ENCODE data around the gene TM4SF20. TPM values are rescaled to one million over a fixed set of nuclear protein-coding genes. Genes with fewer than 3 reads are reported as not detected.
A peak's percentile ranks its signal among the peaks of the same experiment; 100 is the strongest.

The TM4SF20 gene
- total RNA-seq, 2 donors from 2014 or later = not detected

- H3K4me3 Mint-ChIP-seq = no peak overlapping the region
- H3K4me1 Mint-ChIP-seq = peaks cover 6% of the 10 kb centered on the region
- no peaks in the 10 kb centered on the region for H3K9me3 Mint-ChIP-seq
- DNase-seq = no peak
- no peaks in the 10 kb centered on the region for H3K36me3 ChIP-seq (ENCODE audit: control insufficient read depth, insufficient read depth, low read length)
- WGBS, 2 experiments (ENCODE audit: insufficient coverage in 1 of 2, insufficient read length in 1 of 2) = 87 to 100% methylated on average over 1 to 4 of the region's 4 CpGs
- no peak overlapping the region for H3K4me3 ChIP-seq (ENCODE audit: low read length)
- no peaks in the 10 kb centered on the region for H3K9me3 ChIP-seq (ENCODE audit: control insufficient read depth, low read length)
- no peak overlapping the region for H3K27ac Mint-ChIP-seq
- no peaks in the 10 kb centered on the region for H3K27me3 ChIP-seq (ENCODE audit: control insufficient read depth, insufficient read depth, low read length, poor library complexity, severe bottlenecking)
- H3K9ac ChIP-seq (ENCODE audit: extremely low read depth, low read length, poor library complexity, severe bottlenecking) = no peak overlapping the region
- H3K27ac ChIP-seq (ENCODE audit: low read depth, low read length) = no peak overlapping the region
- no peaks in the 10 kb centered on the region for H3K27me3 Mint-ChIP-seq (ENCODE audit: insufficient read depth)
- H3K4me1 ChIP-seq (ENCODE audit: control insufficient read depth, insufficient read depth, low read length) = no peaks in the 10 kb centered on the region
- peak; percentile 11 for TF ChIP-seq CTCF (conservative IDR thresholded peaks at IDR 0.05)
- H3K36me3 Mint-ChIP-seq (ENCODE audit: low read depth) = no peaks in the 10 kb centered on the region
Observed at GRCh38 chr2:227404585-227405271, 25.6 kb upstream of the TM4SF20 start.

GRCh38 chr2:227402959-227403358 is 23.9 kb upstream of the TM4SF20 start:
- H3K4me3 Mint-ChIP-seq = no peak overlapping the region
- no peak overlapping the region for H3K4me3 ChIP-seq (ENCODE audit: low read length)
- H3K36me3 ChIP-seq (ENCODE audit: control insufficient read depth, insufficient read depth, low read length) = no peaks in the 10 kb centered on the region
- no peaks in the 10 kb centered on the region for H3K9me3 Mint-ChIP-seq
- H3K27ac ChIP-seq (ENCODE audit: low read depth, low read length) = no peak overlapping the region
- H3K4me1 Mint-ChIP-seq = peaks cover 6% of the 10 kb centered on the region
- no peak for DNase-seq
- no peaks in the 10 kb centered on the region for H3K27me3 ChIP-seq (ENCODE audit: control insufficient read depth, insufficient read depth, low read length, poor library complexity, severe bottlenecking)
- no peaks in the 10 kb centered on the region for H3K4me1 ChIP-seq (ENCODE audit: control insufficient read depth, insufficient read depth, low read length)
- H3K9ac ChIP-seq (ENCODE audit: extremely low read depth, low read length, poor library complexity, severe bottlenecking) = no peak overlapping the region
- H3K9me3 ChIP-seq (ENCODE audit: control insufficient read depth, low read length) = no peaks in the 10 kb centered on the region
- WGBS, 2 experiments (ENCODE audit: insufficient coverage in 1 of 2, insufficient read length in 1 of 2) = 71% methylated on average over 4 of the region's 4 CpGs; no CpG with 5 or more reads in 1 of the 2 experiments
- no peak for TF ChIP-seq CTCF (conservative IDR thresholded peaks at IDR 0.05)
- H3K27me3 Mint-ChIP-seq (ENCODE audit: insufficient read depth) = no peaks in the 10 kb centered on the region
- H3K36me3 Mint-ChIP-seq (ENCODE audit: low read depth) = no peaks in the 10 kb centered on the region
- H3K27ac Mint-ChIP-seq = no peak overlapping the region

GRCh38 chr2:227402321-227402720 is 23.2 kb upstream of the TM4SF20 start:
- no peak overlapping the region for H3K4me3 Mint-ChIP-seq
- no peaks in the 10 kb centered on the region for H3K9me3 Mint-ChIP-seq
- no peaks in the 10 kb centered on the region for H3K9me3 ChIP-seq (ENCODE audit: control insufficient read depth, low read length)
- H3K4me1 Mint-ChIP-seq = peaks cover 6% of the 10 kb centered on the region
- no peak for DNase-seq
- no peaks in the 10 kb centered on the region for H3K27me3 ChIP-seq (ENCODE audit: control insufficient read depth, insufficient read depth, low read length, poor library complexity, severe bottlenecking)
- H3K36me3 ChIP-seq (ENCODE audit: control insufficient read depth, insufficient read depth, low read length) = no peaks in the 10 kb centered on the region
- TF ChIP-seq CTCF (conservative IDR thresholded peaks at IDR 0.05) = no peak
- no peak overlapping the region for H3K27ac ChIP-seq (ENCODE audit: low read depth, low read length)
- H3K36me3 Mint-ChIP-seq (ENCODE audit: low read depth) = no peaks in the 10 kb centered on the region
- H3K27me3 Mint-ChIP-seq (ENCODE audit: insufficient read depth) = no peaks in the 10 kb centered on the region
- H3K4me1 ChIP-seq (ENCODE audit: control insufficient read depth, insufficient read depth, low read length) = no peaks in the 10 kb centered on the region
- H3K4me3 ChIP-seq (ENCODE audit: low read length) = no peak overlapping the region
- no peak overlapping the region for H3K9ac ChIP-seq (ENCODE audit: extremely low read depth, low read length, poor library complexity, severe bottlenecking)
- H3K27ac Mint-ChIP-seq = no peak overlapping the region

Data from endodermal cell (in vitro differentiated cells).